NT2/D1 (cell line): ENCODE results near the gene COA8.

Experiments
- SUZ12 ChIP-seq: IDR thresholded peaks from 2 replicates; pipeline ENCODE4 v1.6.1; 2011; ENCODE audit not compliant: insufficient read length, insufficient read depth; ENCODE audit errors: extremely low read depth
- YY1 ChIP-seq: IDR thresholded peaks from 2 replicates; pipeline ENCODE4 v1.6.1; 2011; ENCODE audit not compliant: insufficient read length, insufficient read depth
- ZNF274 ChIP-seq: IDR thresholded peaks from 2 replicates; pipeline ENCODE4 v1.6.1; 2011; ENCODE audit warnings: mild to moderate bottlenecking, low read depth, low read length

DNA sequence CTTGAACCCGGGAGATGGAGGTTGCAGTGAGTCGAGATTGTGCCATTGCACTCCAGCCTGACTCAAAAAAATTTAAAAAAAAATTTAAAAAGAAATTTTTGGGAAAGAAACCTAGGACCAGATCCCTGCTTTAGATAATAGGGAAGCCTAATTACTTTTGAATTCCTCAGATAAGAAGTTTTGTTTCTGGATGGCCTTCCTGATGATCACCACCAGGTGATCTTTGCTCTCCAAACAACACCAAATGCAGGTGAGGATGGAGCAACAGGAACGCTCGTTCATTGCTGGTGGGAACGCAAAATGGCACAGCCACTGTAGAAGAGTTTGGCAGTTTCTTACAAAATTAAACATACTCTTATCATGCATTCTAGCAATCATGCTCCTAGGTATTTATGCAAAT, 37.7 kb downstream of the COA8 start:
- no peak for TF ChIP-seq SUZ12
- no peak for TF ChIP-seq ZNF274
- TF ChIP-seq YY1: no peak
